Measurements from ENCODE around the gene DYSF.

Gene DYSF

GRCh38 chr2:71615767-71616730 is 162.7 kb downstream of the DYSF start:
- DNase-seq (ENCODE audit: low spot score): peak; percentile 1

GRCh38 chr2:71617266-71617665 is 163.9 kb downstream of the DYSF start:
- DNase-seq (ENCODE audit: low spot score): peak; percentile 1

GRCh38 chr2:71618327-71619113 is 165.2 kb downstream of the DYSF start:
- DNase-seq (ENCODE audit: low spot score): peak; percentile 7

DNA sequence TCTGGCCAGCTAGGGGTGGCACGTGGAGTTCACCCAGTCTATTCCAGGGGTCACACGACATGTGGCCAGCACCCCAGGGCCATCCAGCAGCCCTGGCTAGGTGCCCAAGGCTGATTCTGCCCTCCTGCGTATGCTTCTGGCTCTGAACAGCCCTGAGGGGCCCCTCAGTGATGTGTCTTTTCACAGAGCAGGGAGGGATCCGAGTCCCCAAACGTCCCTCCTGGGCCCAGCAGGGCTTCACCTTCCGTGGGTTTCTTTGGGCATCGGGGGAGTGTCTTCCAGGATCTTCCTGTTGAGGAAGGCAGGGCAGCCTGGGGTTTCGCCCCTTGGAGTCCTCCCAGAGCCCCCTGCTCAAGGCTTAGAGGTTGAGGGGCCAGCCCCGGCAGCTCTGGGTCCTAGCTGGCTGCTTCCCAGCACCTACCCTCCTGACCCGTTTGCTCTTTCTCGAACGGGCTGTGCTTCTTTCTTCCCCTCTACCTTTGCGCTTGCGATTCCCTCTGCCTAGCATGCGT is 165.9 kb downstream of the DYSF start:
- DNase-seq (ENCODE audit: low spot score): no peak

DNA sequence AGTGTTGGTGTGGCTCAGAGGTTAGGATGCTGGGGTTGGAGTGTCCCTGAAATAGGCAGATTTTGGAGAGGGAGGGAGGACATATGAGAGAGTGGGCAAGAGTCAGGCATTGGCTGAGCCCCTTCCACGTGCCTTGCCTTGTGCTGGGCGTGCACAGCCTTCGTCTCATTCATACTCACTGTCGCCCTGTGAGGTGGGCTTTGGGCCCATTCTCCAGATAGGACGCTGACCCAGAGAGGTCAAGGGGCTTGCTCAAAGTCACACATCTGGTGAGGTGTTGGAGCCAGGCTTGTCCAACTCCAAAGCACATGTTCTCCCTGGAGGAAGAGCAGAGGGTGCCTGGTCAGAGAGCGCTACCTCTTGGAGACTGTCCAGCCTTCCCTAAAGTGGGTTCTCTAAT is 166.8 kb downstream of the DYSF start:
- peak; percentile 5 for DNase-seq (ENCODE audit: low spot score)

- DNase-seq (ENCODE audit: low spot score): peak; percentile 1
Measured at GRCh38 chr2:71620851-71621251, 167.5 kb downstream of the DYSF start.

DNA sequence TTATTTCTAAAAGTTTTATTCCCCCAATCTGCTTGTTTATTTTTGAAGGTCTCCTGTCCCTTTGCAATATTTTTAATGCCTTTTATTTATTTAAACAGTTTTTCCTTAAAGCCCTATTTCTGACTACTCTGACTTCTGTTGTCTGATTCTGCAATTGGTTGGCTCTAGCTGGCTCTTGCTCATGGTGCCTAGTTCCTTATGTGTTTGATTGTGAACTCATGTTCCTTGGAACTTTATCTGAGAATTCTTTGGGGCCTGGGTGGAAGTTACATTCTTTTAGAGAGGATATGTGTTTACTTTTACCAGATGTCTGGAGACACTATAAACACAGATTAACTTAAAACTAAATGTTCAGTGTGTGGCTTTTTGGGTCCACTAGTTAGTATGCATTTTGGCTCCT is 175.9 kb downstream of the DYSF start:
- DNase-seq (ENCODE audit: low spot score): no peak

DNA sequence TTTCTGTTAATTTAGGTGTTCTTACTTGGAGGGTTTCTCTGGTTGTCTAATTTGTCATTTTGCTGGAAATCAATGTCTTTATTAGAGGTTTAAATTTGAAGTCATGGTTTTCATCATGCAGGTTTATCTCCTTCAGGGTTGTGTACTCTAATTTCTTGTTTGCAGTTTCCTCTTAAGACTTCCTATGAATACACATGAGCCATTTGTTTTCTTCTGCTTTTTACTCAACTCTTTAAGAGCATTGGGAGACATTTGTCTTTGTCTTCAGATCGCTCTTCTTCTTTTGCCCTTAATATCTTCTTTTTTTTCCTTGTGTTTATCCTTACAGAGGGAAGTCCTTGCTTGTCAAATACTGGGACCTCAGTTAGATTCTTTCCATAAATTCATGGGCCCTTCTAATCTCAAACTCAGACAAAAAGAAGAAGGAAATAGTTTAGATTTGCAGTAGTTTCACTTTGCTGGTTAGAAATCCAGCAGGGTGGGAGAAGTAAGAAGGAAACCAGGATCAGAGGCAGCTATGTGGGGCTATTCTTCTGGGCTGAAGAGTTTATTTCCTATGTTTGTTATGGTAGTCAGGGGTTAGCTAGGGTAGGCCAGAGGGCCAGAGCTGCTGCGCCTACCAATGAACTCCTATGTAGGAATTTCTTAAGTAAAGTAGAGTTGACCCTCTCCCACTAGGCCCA is 176.6 kb downstream of the DYSF start:
- no peak for DNase-seq (ENCODE audit: low spot score)

DNA sequence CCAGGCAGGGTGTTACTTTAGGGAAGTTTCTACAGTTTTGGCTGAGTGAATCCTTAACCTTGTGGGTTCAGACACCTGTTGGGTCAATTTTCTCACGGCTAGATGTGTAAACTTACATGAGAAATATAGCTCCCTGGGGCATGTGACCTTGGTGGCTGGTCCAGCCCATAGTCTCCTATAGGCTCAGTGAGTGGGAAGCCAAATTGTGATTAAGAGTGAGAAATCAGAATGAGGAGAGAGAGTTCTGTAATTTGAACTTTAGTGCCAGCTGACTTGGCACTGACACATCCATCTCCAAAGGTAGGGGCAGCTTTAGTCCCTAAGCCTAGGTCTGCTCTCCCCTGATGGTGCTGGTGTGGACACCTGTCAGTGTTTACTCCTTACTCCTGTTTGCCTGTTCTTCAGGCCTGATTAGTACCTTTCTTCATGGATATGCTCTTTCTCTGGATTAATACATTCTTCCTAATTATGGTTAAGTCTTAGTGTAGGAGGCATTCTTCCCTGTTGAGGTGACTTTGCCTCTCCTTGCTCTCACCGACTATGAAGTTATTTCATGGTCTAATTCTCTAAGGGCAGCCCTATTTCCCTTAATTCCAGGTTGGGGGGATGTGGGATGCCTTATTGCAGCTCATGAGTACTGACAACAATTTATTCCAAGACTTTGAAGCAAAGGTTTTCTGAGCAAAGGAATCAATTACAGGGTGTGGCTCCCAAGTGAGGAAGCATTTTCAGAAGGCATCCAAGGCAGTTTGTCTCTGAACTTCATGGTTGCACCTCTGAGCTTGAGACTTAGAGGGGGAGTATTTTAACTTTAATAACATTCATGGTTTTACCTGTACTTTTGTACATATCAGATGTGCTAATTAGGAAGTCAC is 177.3 kb downstream of the DYSF start:
- no peak for DNase-seq (ENCODE audit: low spot score)

GRCh38 chr2:71631411-71631931 is 178.1 kb downstream of the DYSF start:
- DNase-seq (ENCODE audit: low spot score): peak; percentile 75

GRCh38 chr2:71633086-71633485 is 179.7 kb downstream of the DYSF start:
- no peak for DNase-seq (ENCODE audit: low spot score)

- no peak for DNase-seq (ENCODE audit: low spot score)
Measured at GRCh38 chr2:71634567-71634966, 181.2 kb downstream of the DYSF start.

- no peak for DNase-seq (ENCODE audit: low spot score)
Measured at GRCh38 chr2:71635798-71636197, 182.4 kb downstream of the DYSF start.

- no peak for DNase-seq (ENCODE audit: low spot score)
Measured at GRCh38 chr2:71637168-71637567, 183.8 kb downstream of the DYSF start.

DNA sequence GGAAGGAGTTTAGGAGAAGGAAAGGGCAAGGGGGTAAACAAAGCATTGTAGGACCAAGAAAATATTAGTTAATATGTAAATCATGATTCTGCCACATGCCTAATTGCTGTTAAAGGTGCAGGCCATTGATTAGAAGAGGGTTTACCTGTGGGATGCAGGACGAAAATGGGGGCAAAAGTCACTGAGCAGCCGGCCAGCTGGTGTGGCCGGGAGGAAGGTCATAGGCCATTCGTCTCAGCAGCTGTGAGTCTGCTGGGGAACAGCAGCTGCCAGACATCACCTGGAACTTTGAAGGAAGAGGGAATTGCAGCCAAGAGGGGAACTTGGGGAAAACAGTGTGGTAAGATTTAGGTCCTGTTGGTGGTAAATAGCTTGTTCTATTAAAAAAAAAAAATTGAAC is 184.4 kb downstream of the DYSF start:
- no peak for DNase-seq (ENCODE audit: low spot score)

DNA sequence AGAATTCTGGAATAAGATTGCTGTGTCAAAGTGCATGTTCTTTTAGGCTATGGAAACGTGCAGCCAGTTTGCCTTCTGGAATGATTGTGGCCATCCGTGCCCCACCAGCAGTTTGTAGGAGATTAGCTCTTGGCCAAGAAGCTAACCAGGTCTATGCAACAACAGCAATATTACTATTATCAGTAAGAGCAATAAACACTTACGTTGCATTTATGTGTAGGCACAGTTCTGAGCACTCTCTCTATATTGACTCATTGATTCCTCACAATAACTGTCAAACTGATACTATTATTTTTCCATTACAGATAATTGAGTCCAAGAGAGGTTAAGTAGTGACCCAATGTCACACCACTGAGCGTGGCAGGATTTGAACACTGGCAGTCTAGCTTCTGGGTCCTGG is 186.4 kb downstream of the DYSF start:
- no peak for DNase-seq (ENCODE audit: low spot score)

DNA sequence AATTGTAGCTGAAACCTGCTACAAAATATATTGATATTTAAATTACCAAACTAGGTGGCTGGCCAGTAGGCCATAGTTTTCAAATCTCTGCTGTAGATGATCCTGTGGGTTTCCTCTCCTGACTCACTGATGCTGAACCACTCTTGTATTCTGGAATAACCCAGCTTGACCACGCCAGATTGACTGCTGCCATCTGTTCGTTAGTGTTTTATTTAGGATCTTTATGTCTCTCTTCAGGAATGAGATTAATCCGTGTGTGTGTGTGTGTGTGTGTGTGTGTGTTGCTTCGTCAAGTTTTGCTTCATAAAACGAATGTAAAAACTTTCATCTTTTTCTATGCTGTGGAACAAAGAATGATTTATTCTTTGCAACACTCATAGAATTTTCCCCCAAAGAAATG is 187.1 kb downstream of the DYSF start:
- no peak for DNase-seq (ENCODE audit: low spot score)

- peak; percentile 5 for DNase-seq (ENCODE audit: low spot score)
Measured at GRCh38 chr2:71643674-71644357, 190.5 kb downstream of the DYSF start.

DNA sequence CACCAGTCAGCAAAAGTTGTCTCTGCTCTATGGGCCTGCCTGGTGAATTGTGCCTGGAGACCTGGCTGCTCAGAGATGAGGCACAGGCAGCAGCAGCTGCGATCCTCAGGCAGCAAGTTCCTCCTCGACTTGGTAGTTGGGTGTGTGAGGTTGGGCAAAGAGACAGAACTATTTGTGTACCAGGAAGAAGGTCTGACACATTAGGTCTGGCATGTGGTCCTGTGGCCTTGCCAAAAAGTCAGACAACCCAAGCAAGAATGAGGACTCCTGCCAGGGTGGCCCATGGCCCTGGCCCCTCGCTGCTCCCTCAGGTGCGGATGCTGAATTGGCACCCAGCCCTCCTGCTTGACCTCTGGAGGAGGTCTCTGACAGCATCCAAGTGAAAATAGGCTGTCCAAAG is 192.7 kb downstream of the DYSF start:
- peak; percentile 84 for DNase-seq (ENCODE audit: low spot score)

GRCh38 chr2:71647356-71647755 is 194.0 kb downstream of the DYSF start:
- no peak for DNase-seq (ENCODE audit: low spot score)

Data from AG20443 (cell line).